ENCODE results near the gene AMMECR1. TPM values are rescaled to one million over a fixed set of nuclear protein-coding genes. Genes with fewer than 3 reads are reported as not detected.

AMMECR1 gene
- polyA plus RNA-seq, 3 donors = 2.1 to 3.3 (median 2.9) TPM

DNA sequence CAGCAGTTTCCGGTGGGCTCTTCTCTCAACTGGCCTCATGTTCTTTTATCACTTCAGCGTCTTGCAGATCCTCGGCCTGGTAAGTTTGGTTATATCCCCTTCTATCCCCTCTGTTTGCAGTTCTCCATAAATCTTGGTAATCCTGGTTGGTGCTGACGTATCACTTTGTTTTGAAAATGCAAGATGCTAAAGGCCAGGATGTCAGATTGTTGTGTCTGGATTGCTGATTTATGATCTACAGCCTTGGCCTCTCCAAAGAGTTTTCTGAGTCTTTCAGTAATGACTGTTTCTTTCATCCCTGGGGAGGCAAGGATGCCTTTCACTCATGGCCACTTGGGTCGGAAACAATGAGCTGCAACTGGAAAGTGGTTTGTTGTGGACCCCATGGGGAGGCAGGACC is 146.4 kb downstream of the AMMECR1 start:
- H3K4me3 Mint-ChIP-seq = no peak overlapping the region
- H3K27ac Mint-ChIP-seq = peak overlapping the region in 2 of 7 donors; percentile 32 to 48

DNA sequence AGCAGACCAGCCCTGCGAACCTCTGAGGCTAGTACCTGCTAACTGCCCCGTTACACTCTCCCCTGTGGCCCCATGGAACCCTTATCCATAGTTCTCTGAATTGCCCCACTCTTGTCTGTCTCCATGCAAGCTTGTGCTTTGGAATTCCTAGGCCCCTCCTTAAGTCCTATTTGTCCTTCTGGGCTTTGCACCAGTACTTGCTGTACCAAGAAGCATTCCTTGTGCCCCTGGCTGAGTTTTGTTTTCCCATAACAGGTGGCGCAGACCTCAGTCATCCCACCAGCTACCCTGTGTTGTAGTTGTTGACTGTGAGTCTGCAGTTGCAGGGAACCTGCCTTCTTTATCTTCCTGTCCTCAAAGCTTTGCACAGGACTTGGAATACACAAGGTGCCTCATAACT is 147.9 kb downstream of the AMMECR1 start:
- Histone ChIP-seq H3K27me3 (ENCODE audit: control insufficient read depth in 2 of 2, insufficient read depth in 2 of 2, low read length in 2 of 2) (no peaks in the 10 kb centered on the region), H3K4me1 (ENCODE audit: control insufficient read depth in 1 of 2, insufficient read depth in 2 of 2, low read length in 2 of 2) (peaks cover 7 to 8% of the 10 kb centered on the region in 2 donors), H3K27ac (ENCODE audit: low read depth in 1 of 2, low read length in 2 of 2) (no peak overlapping the region), H3K9me3 (replicated peaks in 1 of 2; ENCODE audit: control insufficient read depth in 1 of 2, insufficient read depth in 1 of 2, low read length in 2 of 2) (no peaks in the 10 kb centered on the region), H3K9ac (ENCODE audit: insufficient read depth, low read length, poor library complexity, severe bottlenecking) (no peak overlapping the region), H4K20me1 (ENCODE audit: insufficient read depth, low read length) (peaks cover 62% of the 10 kb centered on the region), H2AFZ (ENCODE audit: insufficient read depth, low read depth, low read length, poor library complexity, severe bottlenecking) (no peak overlapping the region), H3K4me2 (replicated peaks; ENCODE audit: extremely low read depth, low read length, poor library complexity, severe bottlenecking) (no peak overlapping the region), H3K36me3 (replicated peaks in 1 of 2; ENCODE audit: control insufficient read depth in 1 of 2, insufficient read depth in 2 of 2, low read length in 2 of 2) (peaks cover 8 to 42% of the 10 kb centered on the region in 2 donors), H3K79me2 (ENCODE audit: insufficient read depth, low read length) (no peaks in the 10 kb centered on the region), H3K4me3 (replicated peaks in 1 of 3; ENCODE audit: low read depth in 2 of 3, low read length in 3 of 3) (no peak overlapping the region)
- DNase-seq = no peak
- TF ChIP-seq, protein P1, sequence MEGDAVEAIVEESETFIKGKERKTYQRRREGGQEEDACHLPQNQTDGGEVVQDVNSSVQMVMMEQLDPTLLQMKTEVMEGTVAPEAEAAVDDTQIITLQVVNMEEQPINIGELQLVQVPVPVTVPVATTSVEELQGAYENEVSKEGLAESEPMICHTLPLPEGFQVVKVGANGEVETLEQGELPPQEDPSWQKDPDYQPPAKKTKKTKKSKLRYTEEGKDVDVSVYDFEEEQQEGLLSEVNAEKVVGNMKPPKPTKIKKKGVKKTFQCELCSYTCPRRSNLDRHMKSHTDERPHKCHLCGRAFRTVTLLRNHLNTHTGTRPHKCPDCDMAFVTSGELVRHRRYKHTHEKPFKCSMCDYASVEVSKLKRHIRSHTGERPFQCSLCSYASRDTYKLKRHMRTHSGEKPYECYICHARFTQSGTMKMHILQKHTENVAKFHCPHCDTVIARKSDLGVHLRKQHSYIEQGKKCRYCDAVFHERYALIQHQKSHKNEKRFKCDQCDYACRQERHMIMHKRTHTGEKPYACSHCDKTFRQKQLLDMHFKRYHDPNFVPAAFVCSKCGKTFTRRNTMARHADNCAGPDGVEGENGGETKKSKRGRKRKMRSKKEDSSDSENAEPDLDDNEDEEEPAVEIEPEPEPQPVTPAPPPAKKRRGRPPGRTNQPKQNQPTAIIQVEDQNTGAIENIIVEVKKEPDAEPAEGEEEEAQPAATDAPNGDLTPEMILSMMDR (IDR thresholded peaks at IDR 0.05) = no peak
- peaks cover 38 to 48% of the 10 kb centered on the region in 2 donors for H3K36me3 Mint-ChIP-seq
- H3K27ac Mint-ChIP-seq = peak overlapping the region in 1 of 7 donors; percentile 70
- no CpG with 5 or more reads among the region's 3 CpGs for WGBS (ENCODE audit: insufficient coverage)
- no peak overlapping the region for H3K4me3 Mint-ChIP-seq
- intact Hi-C loops (cut with micrococcal nuclease) = loop anchor here in 1 of 2 donors (10.0 kb wide), 1 partner anchor 105 kb away; no protein-coding TSS in a partner anchor
- peaks cover 0 to 3% (median 0%) of the 10 kb centered on the region in 7 donors for H3K9me3 Mint-ChIP-seq
- H3K4me1 Mint-ChIP-seq = peaks cover 29% of the 10 kb centered on the region
- H3K27me3 Mint-ChIP-seq (ENCODE audit: low read depth in 3 of 3) = peaks cover 0 to 2% (median 2%) of the 10 kb centered on the region in 3 donors

More for the DNA sequence above, 146.4 kb downstream of the AMMECR1 start:
- TF ChIP-seq, protein P1 (IDR thresholded peaks at IDR 0.05) = no peak
- intact Hi-C loops (cut with micrococcal nuclease) = loop anchor here in 1 of 2 donors (10.0 kb wide), 1 partner anchor 103 kb away; no protein-coding TSS in a partner anchor
- peaks cover 47 to 55% of the 10 kb centered on the region in 2 donors for H3K36me3 Mint-ChIP-seq
- peaks cover 10 to 12% of the 10 kb centered on the region in 2 donors for H3K4me1 ChIP-seq (ENCODE audit: control insufficient read depth in 1 of 2, insufficient read depth in 2 of 2, low read length in 2 of 2)
- peaks cover 0 to 3% (median 2%) of the 10 kb centered on the region in 3 donors for H3K27me3 Mint-ChIP-seq (ENCODE audit: low read depth in 3 of 3)
- no peak for DNase-seq
- peaks cover 34% of the 10 kb centered on the region for H3K4me1 Mint-ChIP-seq
- H3K36me3 ChIP-seq (replicated peaks in 1 of 2; ENCODE audit: control insufficient read depth in 1 of 2, insufficient read depth in 2 of 2, low read length in 2 of 2) = peaks cover 8 to 55% of the 10 kb centered on the region in 2 donors
- peak overlapping the region in 1 of 2 donors; percentile 24 for H3K27ac ChIP-seq (ENCODE audit: low read depth in 1 of 2, low read length in 2 of 2)
- H3K9me3 ChIP-seq (replicated peaks in 1 of 2; ENCODE audit: control insufficient read depth in 1 of 2, insufficient read depth in 1 of 2, low read length in 2 of 2) = no peaks in the 10 kb centered on the region
- H3K4me2 ChIP-seq (replicated peaks; ENCODE audit: extremely low read depth, low read length, poor library complexity, severe bottlenecking) = no peak overlapping the region
- no peaks in the 10 kb centered on the region for H3K79me2 ChIP-seq (ENCODE audit: insufficient read depth, low read length)
- H3K9ac ChIP-seq (ENCODE audit: insufficient read depth, low read length, poor library complexity, severe bottlenecking) = no peak overlapping the region
- peaks cover 0 to 3% (median 0%) of the 10 kb centered on the region in 7 donors for H3K9me3 Mint-ChIP-seq
- no peak overlapping the region for H3K4me3 ChIP-seq (replicated peaks in 1 of 3; ENCODE audit: low read depth in 2 of 3, low read length in 3 of 3)
- H3K27me3 ChIP-seq (ENCODE audit: control insufficient read depth in 2 of 2, insufficient read depth in 2 of 2, low read length in 2 of 2) = no peaks in the 10 kb centered on the region
- H4K20me1 ChIP-seq (ENCODE audit: insufficient read depth, low read length) = peaks cover 60% of the 10 kb centered on the region
- WGBS (ENCODE audit: insufficient coverage) = no CpG with 5 or more reads among the region's 5 CpGs
- no peak overlapping the region for H2AFZ ChIP-seq (ENCODE audit: insufficient read depth, low read depth, low read length, poor library complexity, severe bottlenecking)

Measured in CD14-positive monocyte (primary cell).